GM15510 (cell line): Measurements from ENCODE around the gene ESF1.

Experiments
- POLR2A ChIP-seq: IDR thresholded peaks from 3 replicates; pipeline ENCODE4 v1.6.1; 2011; ENCODE audit warnings: borderline replicate concordance; ENCODE audit not compliant: insufficient read length; ENCODE audit errors: extremely low read depth

The ESF1 gene

GRCh38 chr20:13784893-13785715 lies at the start of gene ESF1, which contains the start of gene NDUFAF5:
Gene ESF1, minus strand, starts transcription at chr20:13784919. Its CDS starts 1,779 bp downstream, at chr20:13783140.
Gene NDUFAF5, plus strand, starts transcription at chr20:13785028. Its CDS starts 41 bp downstream, at chr20:13785069.
- TF ChIP-seq POLR2A, result peak; percentile 86

- no peak for TF ChIP-seq POLR2A
Measured at GRCh38 chr20:13831476-13831875, 46.8 kb upstream of the ESF1 start.

GRCh38 chr20:13825465-13825864 lies 40.7 kb upstream of the ESF1 start:
- TF ChIP-seq POLR2A, result no peak

GRCh38 chr20:13824459-13824858 lies 39.7 kb upstream of the ESF1 start:
- no peak for TF ChIP-seq POLR2A

GRCh38 chr20:13822459-13822858 lies 37.7 kb upstream of the ESF1 start:
- TF ChIP-seq POLR2A, result no peak

GRCh38 chr20:13821876-13822275 lies 37.2 kb upstream of the ESF1 start:
- no peak for TF ChIP-seq POLR2A

- no peak for TF ChIP-seq POLR2A
Measured at GRCh38 chr20:13819885-13820645, 35.3 kb upstream of the ESF1 start.

GRCh38 chr20:13817342-13817741 lies 32.6 kb upstream of the ESF1 start:
- no peak for TF ChIP-seq POLR2A

- TF ChIP-seq POLR2A, result no peak
Measured at GRCh38 chr20:13816757-13817156, 32.0 kb upstream of the ESF1 start.

GRCh38 chr20:13814672-13815071 lies 30.0 kb upstream of the ESF1 start:
- no peak for TF ChIP-seq POLR2A

- TF ChIP-seq POLR2A, result no peak
Measured at GRCh38 chr20:13813910-13814309, 29.2 kb upstream of the ESF1 start.

- TF ChIP-seq POLR2A, result no peak
Measured at GRCh38 chr20:13810446-13810845, 25.7 kb upstream of the ESF1 start.

GRCh38 chr20:13809855-13810254 lies 25.1 kb upstream of the ESF1 start:
- no peak for TF ChIP-seq POLR2A

GRCh38 chr20:13809373-13809772 lies 24.7 kb upstream of the ESF1 start:
- TF ChIP-seq POLR2A, result no peak

GRCh38 chr20:13800728-13801134 lies 16.0 kb upstream of the ESF1 start:
- TF ChIP-seq POLR2A, result no peak
